Activated naive CD8-positive, alpha-beta T cell treated with anti-CD3 and anti-CD28 coated beads, Interleukin-2, amount 50 U/mL, for 24 hours (primary cell): ENCODE results near the gene EFTUD2.

ENCODE experiments used
- ATAC-seq: fragments of 150-1000 bp; cut with Tn5 transposase; one replicate; pipeline ENCODE4 v1.10.0; 2021
- DNase-seq: peaks from one replicate; pipeline ENCODE4 v3.0.0; 2021
- H3K27ac Mint-ChIP-seq: one replicate; pipeline ENCODE4 v1.8.0; 2021; ENCODE audit warnings: mild to moderate bottlenecking, mixed read lengths
- H3K27me3 Mint-ChIP-seq: one replicate; pipeline ENCODE4 v1.8.0; 2021; ENCODE audit warnings: mixed read lengths
- H3K36me3 Mint-ChIP-seq: one replicate; pipeline ENCODE4 v1.8.0; 2021; ENCODE audit warnings: low read depth, mixed read lengths
- H3K4me1 Mint-ChIP-seq: one replicate; pipeline ENCODE4 v1.8.0; 2021; ENCODE audit warnings: mixed read lengths
- H3K4me3 Mint-ChIP-seq: one replicate; pipeline ENCODE4 v1.8.0; 2021; ENCODE audit warnings: mild to moderate bottlenecking, moderate library complexity, mixed read lengths
- H3K9me3 Mint-ChIP-seq: one replicate; pipeline ENCODE4 v1.8.0; 2021; ENCODE audit warnings: mixed read lengths

Gene EFTUD2

GRCh38 chr17:44865231-44865660 is 34.0 kb downstream of the EFTUD2 start:
- no peaks in the 10 kb centered on the region for H3K9me3 Mint-ChIP-seq
- H3K4me1 Mint-ChIP-seq, result no peaks in the 10 kb centered on the region
- ATAC-seq, result peak; percentile 44
- H3K27ac Mint-ChIP-seq, result no peak overlapping the region
- H3K4me3 Mint-ChIP-seq, result no peak overlapping the region
- no peaks in the 10 kb centered on the region for H3K27me3 Mint-ChIP-seq
- DNase-seq, result peak; percentile 73
- H3K36me3 Mint-ChIP-seq, result peaks cover 56% of the 10 kb centered on the region

GRCh38 chr17:44864831-44865230 is 34.4 kb downstream of the EFTUD2 start:
- no peak for ATAC-seq
- no peak overlapping the region for H3K4me3 Mint-ChIP-seq
- no peaks in the 10 kb centered on the region for H3K27me3 Mint-ChIP-seq
- no peaks in the 10 kb centered on the region for H3K9me3 Mint-ChIP-seq
- H3K27ac Mint-ChIP-seq, result no peak overlapping the region
- peaks cover 55% of the 10 kb centered on the region for H3K36me3 Mint-ChIP-seq
- no peaks in the 10 kb centered on the region for H3K4me1 Mint-ChIP-seq
- no peak for DNase-seq

- DNase-seq (no peak), ATAC-seq (no peak)
- peaks cover 51% of the 10 kb centered on the region for H3K36me3 Mint-ChIP-seq
- no peaks in the 10 kb centered on the region for H3K4me1 Mint-ChIP-seq
- H3K27me3 Mint-ChIP-seq, result no peaks in the 10 kb centered on the region
- no peak overlapping the region for H3K4me3 Mint-ChIP-seq
- H3K27ac Mint-ChIP-seq, result no peak overlapping the region
- H3K9me3 Mint-ChIP-seq, result no peaks in the 10 kb centered on the region
These were observed 36.0 kb downstream of the EFTUD2 start for GRCh38 chr17:44863061-44863918.

- no peak overlapping the region for H3K27ac Mint-ChIP-seq
- H3K4me1 Mint-ChIP-seq, result no peaks in the 10 kb centered on the region
- H3K9me3 Mint-ChIP-seq, result no peaks in the 10 kb centered on the region
- no peaks in the 10 kb centered on the region for H3K27me3 Mint-ChIP-seq
- H3K36me3 Mint-ChIP-seq, result peaks cover 51% of the 10 kb centered on the region
- ATAC-seq, result no peak
- H3K4me3 Mint-ChIP-seq, result no peak overlapping the region
- DNase-seq, result no peak
These were observed 36.8 kb downstream of the EFTUD2 start for GRCh38 chr17:44862278-44862914.

GRCh38 chr17:44859701-44860100 is 39.5 kb downstream of the EFTUD2 start:
- no peaks in the 10 kb centered on the region for H3K4me1 Mint-ChIP-seq
- H3K27ac Mint-ChIP-seq, result no peak overlapping the region
- H3K27me3 Mint-ChIP-seq, result no peaks in the 10 kb centered on the region
- H3K9me3 Mint-ChIP-seq, result no peaks in the 10 kb centered on the region
- peaks cover 67% of the 10 kb centered on the region for H3K36me3 Mint-ChIP-seq
- H3K4me3 Mint-ChIP-seq, result no peak overlapping the region
- ATAC-seq, result no peak
- DNase-seq, result no peak

GRCh38 chr17:44854192-44854591 is 45.1 kb downstream of the EFTUD2 start:
- DNase-seq (no peak), ATAC-seq (no peak)
- H3K27ac Mint-ChIP-seq, result no peak overlapping the region
- no peaks in the 10 kb centered on the region for H3K27me3 Mint-ChIP-seq
- no peaks in the 10 kb centered on the region for H3K4me1 Mint-ChIP-seq
- H3K9me3 Mint-ChIP-seq, result no peaks in the 10 kb centered on the region
- H3K4me3 Mint-ChIP-seq, result no peak overlapping the region
- H3K36me3 Mint-ChIP-seq, result peaks cover 62% of the 10 kb centered on the region

- Mint-ChIP-seq H3K4me1 (no peaks in the 10 kb centered on the region), H3K27ac (no peak overlapping the region), H3K36me3 (peaks cover 40% of the 10 kb centered on the region)
These were observed 48.6 kb downstream of the EFTUD2 start for GRCh38 chr17:44850612-44851011.

GRCh38 chr17:44850025-44850424 is 49.2 kb downstream of the EFTUD2 start:
- DNase-seq (no peak), ATAC-seq (no peak)
- Mint-ChIP-seq H3K27ac (no peak overlapping the region), H3K4me1 (no peaks in the 10 kb centered on the region), H3K9me3 (no peaks in the 10 kb centered on the region), H3K27me3 (no peaks in the 10 kb centered on the region), H3K36me3 (peaks cover 37% of the 10 kb centered on the region), H3K4me3 (no peak overlapping the region)

More at GRCh38 chr17:44850612-44851011, 48.6 kb downstream of the EFTUD2 start:
- ATAC-seq (no peak), DNase-seq (no peak)
- H3K27me3 Mint-ChIP-seq, result no peaks in the 10 kb centered on the region
- H3K9me3 Mint-ChIP-seq, result no peaks in the 10 kb centered on the region
- no peak overlapping the region for H3K4me3 Mint-ChIP-seq

GRCh38 chr17:44848961-44849489 is 50.2 kb downstream of the EFTUD2 start:
- H3K27ac Mint-ChIP-seq, result no peak overlapping the region

GRCh38 chr17:44848257-44848795 is 50.9 kb downstream of the EFTUD2 start:
- no peaks in the 10 kb centered on the region for H3K9me3 Mint-ChIP-seq
- H3K4me3 Mint-ChIP-seq, result no peak overlapping the region
- ATAC-seq (no peak), DNase-seq (no peak)
- H3K4me1 Mint-ChIP-seq, result no peaks in the 10 kb centered on the region
- peaks cover 23% of the 10 kb centered on the region for H3K36me3 Mint-ChIP-seq
- H3K27ac Mint-ChIP-seq, result no peak overlapping the region
- no peaks in the 10 kb centered on the region for H3K27me3 Mint-ChIP-seq

More at GRCh38 chr17:44848961-44849489, 50.2 kb downstream of the EFTUD2 start:
- H3K4me1 Mint-ChIP-seq, result no peaks in the 10 kb centered on the region
- no peaks in the 10 kb centered on the region for H3K27me3 Mint-ChIP-seq
- H3K9me3 Mint-ChIP-seq, result no peaks in the 10 kb centered on the region
- peaks cover 29% of the 10 kb centered on the region for H3K36me3 Mint-ChIP-seq
- ATAC-seq (peak; percentile 11), DNase-seq (no peak)
- no peak overlapping the region for H3K4me3 Mint-ChIP-seq

- DNase-seq, result no peak
- Mint-ChIP-seq H3K27ac (no peak within 1 kb of the TSS), H3K27me3 (no peaks in the 10 kb centered on the region), H3K4me1 (no peaks in the 10 kb centered on the region), H3K9me3 (no peaks in the 10 kb centered on the region), H3K36me3 (peaks cover 22% of the 10 kb centered on the region), H3K4me3 (no peak within 1 kb of the TSS)
- no peak for ATAC-seq
These were observed 51.7 kb downstream of the EFTUD2 start, which contains the start of gene HIGD1B for GRCh38 chr17:44847586-44847985. HIGD1B (plus strand) TSS chr17:44847883; CDS start chr17:44848153, 270 bp downstream.

- Mint-ChIP-seq H3K27me3 (no peaks in the 10 kb centered on the region), H3K4me3 (no peak overlapping the region), H3K36me3 (peaks cover 13% of the 10 kb centered on the region), H3K27ac (no peak overlapping the region), H3K9me3 (no peaks in the 10 kb centered on the region), H3K4me1 (peaks cover 5% of the 10 kb centered on the region)
- ATAC-seq (no peak), DNase-seq (no peak)
These were observed 53.0 kb downstream of the EFTUD2 start for GRCh38 chr17:44846206-44846605.

- H3K4me3 Mint-ChIP-seq, result no peak overlapping the region
- H3K36me3 Mint-ChIP-seq, result no peaks in the 10 kb centered on the region
- no peak for DNase-seq
- H3K27me3 Mint-ChIP-seq, result no peaks in the 10 kb centered on the region
- H3K4me1 Mint-ChIP-seq, result peaks cover 14% of the 10 kb centered on the region
- H3K27ac Mint-ChIP-seq, result no peak overlapping the region
- ATAC-seq, result no peak
- no peaks in the 10 kb centered on the region for H3K9me3 Mint-ChIP-seq
These were observed 54.8 kb downstream of the EFTUD2 start for GRCh38 chr17:44844390-44844830.

GRCh38 chr17:44842748-44843147 is 56.5 kb downstream of the EFTUD2 start:
- no peak for DNase-seq
- Mint-ChIP-seq H3K27ac (no peak overlapping the region), H3K36me3 (no peaks in the 10 kb centered on the region), H3K9me3 (no peaks in the 10 kb centered on the region), H3K4me3 (no peak overlapping the region), H3K4me1 (peaks cover 14% of the 10 kb centered on the region), H3K27me3 (no peaks in the 10 kb centered on the region)
- no peak for ATAC-seq
